ENCODE data around the gene E2F3. TPM values are rescaled to one million over a fixed set of nuclear protein-coding genes. Genes with fewer than 3 reads are reported as not detected.

Gene E2F3
- total and polyA plus RNA-seq, 12 donors: 5.2 to 12.0 (median 7.8) TPM

GRCh38 chr6:20441236-20441635 lies 39.6 kb downstream of the E2F3 start:
- H3K27me3 ChIP-seq: no peaks in the 10 kb centered on the region
- H3K36me3 ChIP-seq (replicated peaks in 1 of 2): no peaks in the 10 kb centered on the region
- no peaks in the 10 kb centered on the region for H3K9me3 ChIP-seq (replicated peaks in 1 of 3)
- no peak overlapping the region for H3K27ac ChIP-seq
- no peak for TF ChIP-seq POLR2A (IDR thresholded peaks at IDR 0.05)
- no peak for TF ChIP-seq CTCF (IDR thresholded peaks at IDR 0.05)
- DNase-seq: no peak
- H3K4me3 ChIP-seq: no peak overlapping the region
- WGBS, 4 donors: 88 to 97% (median 94%) methylated on average over 1 of the region's 1 CpG
- H3K4me1 ChIP-seq (replicated peaks in 1 of 2): no peaks in the 10 kb centered on the region
- intact Hi-C loops (cut with DNase I): no loop called here

- Histone ChIP-seq H3K27ac (no peak overlapping the region), H3K4me3 (no peak overlapping the region), H3K36me3 (replicated peaks in 1 of 2) (no peaks in the 10 kb centered on the region), H3K27me3 (no peaks in the 10 kb centered on the region), H3K4me1 (replicated peaks in 1 of 2) (no peaks in the 10 kb centered on the region), H3K9me3 (replicated peaks in 1 of 3) (no peaks in the 10 kb centered on the region)
- no peak for DNase-seq
- 80 to 98% (median 83%) methylated on average over 7 of the region's 7 CpGs for WGBS, 4 donors
- no peak for TF ChIP-seq POLR2A (IDR thresholded peaks at IDR 0.05)
- intact Hi-C loops (cut with DNase I): no loop called here
Observed at GRCh38 chr6:20441921-20442320, 40.2 kb downstream of the E2F3 start.

DNA sequence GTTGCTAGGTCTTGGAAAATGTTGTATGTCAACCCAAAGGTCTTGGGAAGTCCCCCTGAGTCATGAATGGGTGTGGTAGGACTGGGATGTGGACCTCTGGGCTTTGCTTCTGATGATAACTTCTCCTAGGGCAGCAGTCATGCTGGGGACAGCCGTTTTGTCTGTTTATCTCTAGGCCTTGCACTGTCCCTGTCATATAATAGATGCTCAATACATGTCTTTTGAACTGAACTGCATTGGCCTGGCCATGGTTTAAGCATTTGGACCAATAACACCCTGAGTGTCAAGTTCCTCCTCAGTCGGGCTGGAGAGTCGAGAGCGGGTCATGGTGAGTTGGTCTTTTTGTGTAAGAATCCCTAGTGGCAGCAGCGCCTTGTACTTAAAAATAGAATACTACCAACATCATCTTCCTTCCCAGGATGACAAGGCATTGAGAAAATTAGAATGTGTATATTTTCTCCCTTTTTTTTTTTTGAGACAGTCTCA lies 43.1 kb downstream of the E2F3 start:
- H3K4me1 ChIP-seq (replicated peaks in 1 of 2): no peaks in the 10 kb centered on the region
- H3K27ac ChIP-seq: no peak overlapping the region
- DNase-seq: no peak
- H3K36me3 ChIP-seq (replicated peaks in 1 of 2): no peaks in the 10 kb centered on the region
- H3K27me3 ChIP-seq: no peaks in the 10 kb centered on the region
- TF ChIP-seq CTCF (IDR thresholded peaks at IDR 0.05): no peak
- no peak for TF ChIP-seq POLR2A (IDR thresholded peaks at IDR 0.05)
- no peak overlapping the region for H3K4me3 ChIP-seq
- 85 to 92% (median 86%) methylated on average over 5 of the region's 5 CpGs for WGBS, 4 donors
- intact Hi-C loops (cut with DNase I): no loop called here
- no peaks in the 10 kb centered on the region for H3K9me3 ChIP-seq (replicated peaks in 1 of 3)

GRCh38 chr6:20447157-20447556 lies 45.5 kb downstream of the E2F3 start:
- no peak for DNase-seq

More at GRCh38 chr6:20447157-20447556, 45.5 kb downstream of the E2F3 start:
- 67 to 85% (median 73%) methylated on average over 3 of the region's 3 CpGs for WGBS, 4 donors
- intact Hi-C loops (cut with DNase I): no loop called here
- Histone ChIP-seq H3K27me3 (no peaks in the 10 kb centered on the region), H3K4me3 (no peak overlapping the region), H3K9me3 (replicated peaks in 1 of 3) (no peaks in the 10 kb centered on the region), H3K36me3 (replicated peaks in 1 of 2) (no peaks in the 10 kb centered on the region), H3K4me1 (replicated peaks in 1 of 2) (no peaks in the 10 kb centered on the region), H3K27ac (no peak overlapping the region)
- TF ChIP-seq POLR2A (IDR thresholded peaks at IDR 0.05) (no peak), CTCF (IDR thresholded peaks at IDR 0.05) (no peak)

Measured in adrenal gland (tissue), 12 donors.